ENCODE measurements around the gene VRK3. TPM values are rescaled to one million over a fixed set of nuclear protein-coding genes. Genes with fewer than 3 reads are reported as not detected.

The VRK3 gene
- total and polyA plus RNA-seq, 2 of the 4 experiments (the other 2 are of a cell fraction): 28.7 to 35.8 TPM

DNA sequence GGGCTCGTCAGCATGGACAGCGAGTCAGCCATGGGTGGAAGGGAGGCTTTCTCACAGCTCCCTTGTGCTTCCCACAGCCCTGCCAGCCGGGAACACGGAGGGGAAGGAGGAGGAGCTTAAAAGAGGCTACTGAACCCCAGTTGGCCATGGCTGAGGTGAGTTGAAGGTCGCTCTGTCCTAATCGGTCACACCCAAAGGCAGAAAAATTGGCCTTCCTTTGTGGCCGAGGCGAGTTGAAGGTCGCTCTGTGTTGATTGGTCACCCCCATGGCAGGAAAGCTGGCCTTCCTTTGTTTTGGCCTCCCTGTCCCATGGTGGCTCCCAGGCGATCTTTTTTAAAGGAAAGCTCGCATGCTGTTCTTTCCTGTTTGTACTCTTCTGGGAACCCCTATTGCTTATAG is 5.8 kb upstream of the VRK3 start:
- Histone ChIP-seq H3K9ac (ENCODE audit: low read depth, low read length) (no peak overlapping the region), H2BK20ac (ENCODE audit: low read depth, low read length) (no peak overlapping the region), H3K36me3 (ENCODE audit: control insufficient read depth, insufficient read depth, low read length) (peaks cover 32% of the 10 kb centered on the region), H2AFZ (replicated peaks; ENCODE audit: low read length, poor library complexity) (no peak overlapping the region), H2AK5ac (ENCODE audit: low read depth, low read length) (no peak overlapping the region), H3K14ac (replicated peaks; ENCODE audit: low read depth, low read length) (no peak overlapping the region), H3K9me1 (ENCODE audit: insufficient read depth, low read length) (no peaks in the 10 kb centered on the region; the same call in 1 of the 2 replicates), H3K27ac (ENCODE audit: insufficient read depth, low read length) (no peak overlapping the region), H2AK9ac (replicated peaks; ENCODE audit: low read depth, low read length, poor library complexity) (no peak overlapping the region), H3K23ac (ENCODE audit: low read depth, low read length) (no peak overlapping the region), H3K18ac (ENCODE audit: low read depth, low read length) (no peak overlapping the region), H2BK120ac (ENCODE audit: low read depth, low read length) (no peak overlapping the region), H4K5ac (ENCODE audit: low read depth, low read length) (no peak overlapping the region), H3K4me1 (ENCODE audit: control insufficient read depth, insufficient read depth, low read length) (no peaks in the 10 kb centered on the region), H3K27me3 (ENCODE audit: control insufficient read depth, insufficient read depth, low read length) (no peaks in the 10 kb centered on the region), H4K8ac (ENCODE audit: low read depth in 2 of 2, low read length in 2 of 2) (no peak overlapping the region), H4K20me1 (ENCODE audit: insufficient read depth, low read length) (no peaks in the 10 kb centered on the region), H3K9me3 (ENCODE audit: control insufficient read depth, insufficient read depth, low read length) (no peaks in the 10 kb centered on the region), H3K4me2 (ENCODE audit: low read depth, low read length) (no peak overlapping the region), H3K4ac (ENCODE audit: low read depth, low read length) (no peak overlapping the region), H4K91ac (ENCODE audit: insufficient read depth, low read depth, low read length) (no peak overlapping the region), H3K56ac (ENCODE audit: extremely low read depth, insufficient read depth, low read length) (no peak overlapping the region), H3K79me1 (ENCODE audit: low read depth in 1 of 2, low read length in 2 of 2) (peaks cover 22 to 50% of the 10 kb centered on the region in 2 experiments), H3K4me3 (ENCODE audit: insufficient read depth, low read depth, low read length) (no peak overlapping the region), H2BK5ac (ENCODE audit: low read depth, low read length, poor library complexity, severe bottlenecking) (no peak overlapping the region), H2BK15ac (ENCODE audit: low read depth, low read length) (no peak overlapping the region)
- DNase-seq (no peak), ATAC-seq (ENCODE audit: low read depth) (no peak)
- TF ChIP-seq, protein P1, sequence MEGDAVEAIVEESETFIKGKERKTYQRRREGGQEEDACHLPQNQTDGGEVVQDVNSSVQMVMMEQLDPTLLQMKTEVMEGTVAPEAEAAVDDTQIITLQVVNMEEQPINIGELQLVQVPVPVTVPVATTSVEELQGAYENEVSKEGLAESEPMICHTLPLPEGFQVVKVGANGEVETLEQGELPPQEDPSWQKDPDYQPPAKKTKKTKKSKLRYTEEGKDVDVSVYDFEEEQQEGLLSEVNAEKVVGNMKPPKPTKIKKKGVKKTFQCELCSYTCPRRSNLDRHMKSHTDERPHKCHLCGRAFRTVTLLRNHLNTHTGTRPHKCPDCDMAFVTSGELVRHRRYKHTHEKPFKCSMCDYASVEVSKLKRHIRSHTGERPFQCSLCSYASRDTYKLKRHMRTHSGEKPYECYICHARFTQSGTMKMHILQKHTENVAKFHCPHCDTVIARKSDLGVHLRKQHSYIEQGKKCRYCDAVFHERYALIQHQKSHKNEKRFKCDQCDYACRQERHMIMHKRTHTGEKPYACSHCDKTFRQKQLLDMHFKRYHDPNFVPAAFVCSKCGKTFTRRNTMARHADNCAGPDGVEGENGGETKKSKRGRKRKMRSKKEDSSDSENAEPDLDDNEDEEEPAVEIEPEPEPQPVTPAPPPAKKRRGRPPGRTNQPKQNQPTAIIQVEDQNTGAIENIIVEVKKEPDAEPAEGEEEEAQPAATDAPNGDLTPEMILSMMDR (conservative IDR thresholded peaks at IDR 0.05; ENCODE audit: low read depth, low read length): no peak
- TF ChIP-seq FOS (IDR thresholded peaks at IDR 0.05; ENCODE audit: low read depth, low read length) (no peak), MXI1 (IDR thresholded peaks at IDR 0.05; ENCODE audit: borderline replicate concordance, low read depth, low read length) (no peak), RFX5 (IDR thresholded peaks at IDR 0.05; ENCODE audit: low read depth, low read length) (no peak), MAFK (IDR thresholded peaks at IDR 0.05; ENCODE audit: low read depth, low read length) (no peak), RAD21 (IDR thresholded peaks at IDR 0.05; ENCODE audit: low read length) (no peak), CHD1 (IDR thresholded peaks at IDR 0.05; ENCODE audit: low read depth, low read length) (no peak), MAZ (IDR thresholded peaks at IDR 0.05; ENCODE audit: borderline replicate concordance, low read depth, low read length) (no peak), POLR2A (IDR thresholded peaks at IDR 0.05; ENCODE audit: low read depth, low read length) (no peak), BHLHE40 (IDR thresholded peaks at IDR 0.05; ENCODE audit: low read depth, low read length) (no peak), SMC3 (IDR thresholded peaks at IDR 0.05; ENCODE audit: low read depth, low read length) (no peak), CEBPB (IDR thresholded peaks at IDR 0.05; ENCODE audit: low read depth, low read length) (no peak), RCOR1 (IDR thresholded peaks at IDR 0.05; ENCODE audit: insufficient replicate concordance, low read length) (no peak), NFE2L2 (IDR thresholded peaks at IDR 0.05; ENCODE audit: low read depth, low read length) (no peak)
- TF ChIP-seq, protein P2, sequence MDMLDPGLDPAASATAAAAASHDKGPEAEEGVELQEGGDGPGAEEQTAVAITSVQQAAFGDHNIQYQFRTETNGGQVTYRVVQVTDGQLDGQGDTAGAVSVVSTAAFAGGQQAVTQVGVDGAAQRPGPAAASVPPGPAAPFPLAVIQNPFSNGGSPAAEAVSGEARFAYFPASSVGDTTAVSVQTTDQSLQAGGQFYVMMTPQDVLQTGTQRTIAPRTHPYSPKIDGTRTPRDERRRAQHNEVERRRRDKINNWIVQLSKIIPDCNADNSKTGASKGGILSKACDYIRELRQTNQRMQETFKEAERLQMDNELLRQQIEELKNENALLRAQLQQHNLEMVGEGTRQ (IDR thresholded peaks at IDR 0.05; ENCODE audit: low read depth, low read length): no peak
- TF ChIP-seq, protein P3, sequence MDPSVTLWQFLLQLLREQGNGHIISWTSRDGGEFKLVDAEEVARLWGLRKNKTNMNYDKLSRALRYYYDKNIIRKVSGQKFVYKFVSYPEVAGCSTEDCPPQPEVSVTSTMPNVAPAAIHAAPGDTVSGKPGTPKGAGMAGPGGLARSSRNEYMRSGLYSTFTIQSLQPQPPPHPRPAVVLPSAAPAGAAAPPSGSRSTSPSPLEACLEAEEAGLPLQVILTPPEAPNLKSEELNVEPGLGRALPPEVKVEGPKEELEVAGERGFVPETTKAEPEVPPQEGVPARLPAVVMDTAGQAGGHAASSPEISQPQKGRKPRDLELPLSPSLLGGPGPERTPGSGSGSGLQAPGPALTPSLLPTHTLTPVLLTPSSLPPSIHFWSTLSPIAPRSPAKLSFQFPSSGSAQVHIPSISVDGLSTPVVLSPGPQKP (IDR thresholded peaks at IDR 0.05; ENCODE audit: borderline replicate concordance, low read depth, low read length): no peak
- POLR2A ChIA-PET (ENCODE audit: unreplicated experiment): no interaction called here
- in situ Hi-C loops (cut with MboI; ENCODE audit: low sequenced_read_pairs): no loop called here
- CTCF ChIA-PET: no interaction called here
- intact Hi-C loops (cut with micrococcal nuclease): no loop called here
- dilution Hi-C loops (cut with HindIII; ENCODE audit: low sequenced_read_pairs, unreplicated experiment): no loop called here
- no TSS peak for BruUV-seq (replicated peaks)
- WGBS, 2 experiments (ENCODE audit: extremely low coverage in 2 of 2, insufficient read length in 1 of 2): 90% methylated on average over 4 of the region's 11 CpGs; no CpG with 5 or more reads in 1 of the 2 experiments

All from IMR-90 (cell line).